Uterus (tissue), 4 donors: ENCODE data around the gene UST. TPM values are rescaled to one million over a fixed set of nuclear protein-coding genes. Genes with fewer than 3 reads are reported as not detected.
"Not testable (repeated sequence)": the region's sequence is repeated elsewhere in the genome, so short reads cannot be mapped to it uniquely, and the experiment has no call there.

Experiments used
- DNase-seq, 2 donors: peaks; one replicate each; pipeline ENCODE4 v3.0.0-alpha.2; 2019 to 2020
- H3K27ac ChIP-seq, 2 donors: fragments of 200-600 bp; sonication (generic); 1 replicate in 1 of 2; 2 replicates in 1 of 2; pipeline ENCODE4 v1.5.1; 2016 to 2018
- H3K27me3 ChIP-seq, 2 donors: fragments of 200-600 bp; sonication (generic); one replicate each; pipeline ENCODE4 v1.5.1; 2018 to 2019; ENCODE audit warnings: control low read depth in 1 of 2
- H3K36me3 ChIP-seq, 2 donors: fragments of 200-600 bp; sonication (generic); one replicate each; pipeline ENCODE4 v1.5.1; 2019; ENCODE audit warnings: control low read depth in 1 of 2
- H3K4me1 ChIP-seq, 2 donors: fragments of 200-600 bp; sonication (generic); one replicate each; pipeline ENCODE4 v1.5.1; 2018 to 2019; ENCODE audit warnings: control low read depth in 1 of 2
- H3K4me3 ChIP-seq, 2 donors: fragments of 200-600 bp; sonication (generic); 1 replicate in 1 of 2; 2 replicates in 1 of 2; pipeline ENCODE4 v1.5.1; 2018 to 2019; ENCODE audit warnings: mild to moderate bottlenecking in 1 of 2
- H3K9me3 ChIP-seq, 2 donors: fragments of 200-600 bp; sonication (generic); one replicate each; pipeline ENCODE4 v1.5.1; 2019; ENCODE audit warnings: control low read depth in 1 of 2
- CTCF ChIP-seq, 4 experiments: fragments of 200-600 bp in 2 of 4; fragments of 450-650 bp in 2 of 4; sonication (generic) in 2 of 4; IDR thresholded peaks; one replicate each; pipeline ENCODE4 v1.5.1; 2016 to 2019; ENCODE audit warnings: antibody characterized with exemption in 4 of 4, mild to moderate bottlenecking in 2 of 4, moderate library complexity in 1 of 4
- POLR2A ChIP-seq, 2 donors: fragments of 450-650 bp; IDR thresholded peaks; one replicate each; pipeline ENCODE4 v1.6.1; 2016; ENCODE audit warnings: antibody characterized with exemption in 2 of 2, mild to moderate bottlenecking in 1 of 2, moderate library complexity in 1 of 2
- intact Hi-C: fragments of 100-400 bp; cut with DNase I; formaldehyde crosslinking; loops from one replicate; pipeline ENCODE4 v1.15.1; 2023; ENCODE audit warnings: low total_unique reads
- total RNA-seq, 4 donors: library from RNA; depleted of rRNA in 3 of 4; stranded (reverse); fragments of >200 nt in 3 of 4; gene quantifications; one replicate each; pipeline versions ENCODE4 v1.1.0 to v1.2.4, GENCODE V29; 2014 to 2023
- donor health status: DM: yes; HTN: yes; CAD: no.

The UST gene
- total RNA-seq, 4 donors from 2014 or later, result 6.1 to 23.2 (median 17.2) TPM

GRCh38 chr6:148760258-148760534, 13.4 kb downstream of the UST start:
- peaks cover 0 to 5% of the 10 kb centered on the region in 2 donors for H3K4me1 ChIP-seq
- intact Hi-C loops, result no loop called here

GRCh38 chr6:148760568-148761526, 14.0 kb downstream of the UST start:
- intact Hi-C loops, result no loop called here

More at GRCh38 chr6:148760258-148760534, 13.4 kb downstream of the UST start:
- H3K27ac ChIP-seq, result peak overlapping the region; percentile 72 to 81
- H3K4me3 ChIP-seq, result no peak overlapping the region
- TF ChIP-seq CTCF (IDR thresholded peaks at IDR 0.05) (no peak), POLR2A (IDR thresholded peaks at IDR 0.05) (no peak)
- no peak for DNase-seq
- H3K9me3 ChIP-seq, result no peaks in the 10 kb centered on the region
- no peaks in the 10 kb centered on the region for H3K36me3 ChIP-seq
- no peaks in the 10 kb centered on the region for H3K27me3 ChIP-seq

DNA sequence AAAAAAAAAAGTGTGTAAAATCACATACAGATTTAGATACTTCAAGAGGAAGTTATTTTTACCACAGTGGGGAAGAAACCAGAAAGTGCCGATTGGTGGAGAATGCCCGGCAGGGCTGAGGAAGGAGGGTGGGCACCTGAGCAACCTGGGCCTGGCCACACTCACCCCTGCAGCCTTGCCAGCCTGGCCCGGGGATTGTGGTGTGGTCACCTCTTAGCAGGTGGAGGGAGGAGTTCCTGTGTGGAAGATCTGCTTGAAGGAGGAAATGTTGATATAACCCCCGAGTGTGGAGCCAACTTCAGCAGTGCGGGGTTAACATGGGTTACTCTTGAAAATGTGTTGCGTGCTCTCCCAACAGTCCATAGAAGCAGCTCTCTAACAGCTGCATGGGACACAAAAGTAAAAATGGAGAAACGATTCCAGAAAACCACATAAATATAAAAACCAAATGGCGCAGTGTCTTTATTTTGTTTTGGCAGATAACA, 14.7 kb downstream of the UST start:
- peak overlapping the region in 1 of 2 donors; percentile 2 for H3K4me3 ChIP-seq
- peak in 1 of 2 donors; percentile 33 for DNase-seq
- H3K27me3 ChIP-seq, result no peaks in the 10 kb centered on the region
- peaks cover 0 to 5% of the 10 kb centered on the region in 2 donors for H3K4me1 ChIP-seq
- intact Hi-C loops, result no loop called here
- H3K27ac ChIP-seq, result peak overlapping the region; percentile 72 to 81
- H3K36me3 ChIP-seq, result no peaks in the 10 kb centered on the region
- TF ChIP-seq CTCF (IDR thresholded peaks at IDR 0.05) (no peak), POLR2A (IDR thresholded peaks at IDR 0.05) (no peak)
- no peaks in the 10 kb centered on the region for H3K9me3 ChIP-seq

More at GRCh38 chr6:148760568-148761526, 14.0 kb downstream of the UST start:
- Histone ChIP-seq H3K36me3 (no peaks in the 10 kb centered on the region), H3K27ac (peak overlapping the region; percentile 72 to 81), H3K4me1 (peaks cover 0 to 5% of the 10 kb centered on the region in 2 donors), H3K4me3 (peak overlapping the region in 1 of 2 donors; percentile 17), H3K27me3 (no peaks in the 10 kb centered on the region), H3K9me3 (no peaks in the 10 kb centered on the region)
- DNase-seq, result peak; percentile 71 to 80
- no peak for TF ChIP-seq POLR2A (IDR thresholded peaks at IDR 0.05)
- TF ChIP-seq CTCF (IDR thresholded peaks at IDR 0.05), result no peak

GRCh38 chr6:148762231-148762630, 15.4 kb downstream of the UST start:
- intact Hi-C loops, result no loop called here
- peak overlapping the region; percentile 72 to 81 for H3K27ac ChIP-seq
- H3K4me1 ChIP-seq, result peaks cover 0 to 5% of the 10 kb centered on the region in 2 donors
- H3K9me3 ChIP-seq, result no peaks in the 10 kb centered on the region
- DNase-seq, result no peak
- no peaks in the 10 kb centered on the region for H3K36me3 ChIP-seq
- H3K27me3 ChIP-seq, result no peaks in the 10 kb centered on the region
- H3K4me3 ChIP-seq, result no peak overlapping the region
- no peak for TF ChIP-seq POLR2A (IDR thresholded peaks at IDR 0.05)
- TF ChIP-seq CTCF (IDR thresholded peaks at IDR 0.05), result no peak

DNA sequence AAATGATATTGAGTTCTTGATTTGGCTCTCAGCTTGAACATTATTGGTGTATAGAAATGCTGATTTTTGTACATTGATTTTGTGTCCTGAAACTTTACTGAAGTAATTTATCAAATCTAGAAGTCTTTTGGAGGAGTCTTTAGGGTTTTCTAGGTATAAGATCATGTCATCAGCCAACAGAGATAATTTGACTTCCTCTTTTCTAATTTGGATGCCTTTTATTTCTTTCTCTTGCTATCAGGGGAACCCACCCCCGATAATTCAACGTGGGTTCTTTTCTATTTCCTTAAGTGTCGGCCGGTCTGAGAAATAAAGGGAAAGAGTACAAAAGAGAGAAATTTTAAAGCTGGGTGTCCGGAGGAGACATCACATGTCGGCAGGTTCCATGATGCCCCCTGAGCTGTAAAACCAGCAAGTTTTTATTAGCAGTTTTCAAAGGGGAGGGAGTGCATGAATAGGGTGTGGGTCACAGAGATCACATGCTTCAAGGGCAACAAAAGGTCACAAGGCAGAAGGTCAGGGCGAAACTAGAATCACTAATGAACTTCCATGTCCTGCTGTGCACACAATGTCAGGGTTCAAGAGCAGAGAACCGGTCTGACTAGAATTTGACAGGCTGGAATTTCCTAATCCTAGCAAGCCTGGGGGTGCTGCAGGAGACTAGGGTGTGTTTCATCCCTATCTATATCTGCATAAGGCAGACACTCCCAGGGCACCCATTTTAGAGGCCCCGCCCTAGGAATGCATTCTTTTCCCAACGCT, 17.6 kb downstream of the UST start:
- H3K9me3 ChIP-seq, H3K27ac ChIP-seq, H3K36me3 ChIP-seq, H3K4me3 ChIP-seq, DNase-seq, H3K4me1 ChIP-seq, H3K27me3 ChIP-seq, intact Hi-C loops: not testable (repeated sequence)
